Fibroblast of mammary gland (primary cell): ENCODE data around the gene AOX1.
"Not testable (repeated sequence)": the region's sequence is repeated elsewhere in the genome, so short reads cannot be mapped to it uniquely, and the experiment has no call there.

Source experiments
- DNase-seq: peaks from one replicate; pipeline ENCODE4 v3.0.0-alpha.2; 2010; ENCODE audit warnings: low read depth
- H3K4me3 ChIP-seq: 2 replicates; pipeline ENCODE4 v1.5.1; 2011; ENCODE audit warnings: low read depth, mild to moderate bottlenecking, low read length, moderate library complexity; ENCODE audit not compliant: control insufficient read depth
- CTCF ChIP-seq: conservative IDR thresholded peaks from 2 replicates; pipeline ENCODE4 v1.5.1; 2011; ENCODE audit warnings: low read depth, low read length, inconsistent platforms; ENCODE audit not compliant: control insufficient read depth, insufficient read depth

The AOX1 gene

DNA sequence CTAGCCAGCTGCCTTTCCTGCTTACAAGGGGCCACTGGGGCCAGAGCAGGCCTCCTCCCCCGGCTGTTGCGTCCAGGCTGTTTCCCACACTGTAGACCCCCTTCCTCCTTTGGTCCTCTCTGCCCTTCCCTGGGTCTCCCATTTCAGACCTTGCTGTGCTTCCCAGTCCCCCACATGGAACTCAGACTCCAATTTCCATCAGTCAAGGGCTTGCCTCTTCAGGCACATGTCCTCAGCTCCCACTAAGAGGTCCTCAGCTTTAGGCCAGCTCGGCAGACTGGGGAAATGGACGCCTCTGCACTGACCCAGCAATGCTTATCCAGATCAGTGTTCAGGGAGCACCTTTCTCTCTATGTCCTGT, 127.9 kb downstream of the AOX1 start:
- no peak overlapping the region for H3K4me3 ChIP-seq
- TF ChIP-seq CTCF, result no peak
- DNase-seq, result no peak

- not testable (repeated sequence) for DNase-seq
Observed at GRCh38 chr2:200715014-200715413, 129.2 kb downstream of the AOX1 start.

GRCh38 chr2:200716386-200716785, 130.6 kb downstream of the AOX1 start:
- H3K4me3 ChIP-seq, result no peak overlapping the region
- no peak for DNase-seq
- TF ChIP-seq CTCF, result no peak

More at GRCh38 chr2:200715014-200715413, 129.2 kb downstream of the AOX1 start:
- H3K4me3 ChIP-seq, result not testable (repeated sequence)
